Measurements from ENCODE around the gene ADH7.
"Not testable (repeated sequence)": the region's sequence is repeated elsewhere in the genome, so short reads cannot be mapped to it uniquely, and the experiment has no call there.

Gene ADH7

DNA sequence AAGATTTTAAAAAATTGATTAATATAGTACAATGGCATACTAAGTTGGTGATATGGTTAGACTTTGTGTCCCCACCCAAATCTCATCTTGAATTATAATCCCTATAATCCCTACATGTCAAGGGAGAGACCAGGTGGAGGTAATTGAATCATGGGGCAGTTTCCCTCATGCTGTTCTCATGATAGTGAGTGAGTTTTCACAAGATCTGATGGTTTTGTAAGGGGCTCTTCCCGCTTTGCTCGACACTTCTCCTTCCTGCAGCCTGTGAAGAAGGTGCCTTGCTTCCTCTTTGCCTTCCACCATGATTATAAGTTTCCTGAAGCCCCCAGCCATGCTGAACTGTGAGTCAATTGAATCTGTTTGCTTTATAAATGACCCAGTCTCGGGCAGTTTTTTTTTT, 20.2 kb downstream of the ADH7 start:
- not testable (repeated sequence) for DNase-seq

DNA sequence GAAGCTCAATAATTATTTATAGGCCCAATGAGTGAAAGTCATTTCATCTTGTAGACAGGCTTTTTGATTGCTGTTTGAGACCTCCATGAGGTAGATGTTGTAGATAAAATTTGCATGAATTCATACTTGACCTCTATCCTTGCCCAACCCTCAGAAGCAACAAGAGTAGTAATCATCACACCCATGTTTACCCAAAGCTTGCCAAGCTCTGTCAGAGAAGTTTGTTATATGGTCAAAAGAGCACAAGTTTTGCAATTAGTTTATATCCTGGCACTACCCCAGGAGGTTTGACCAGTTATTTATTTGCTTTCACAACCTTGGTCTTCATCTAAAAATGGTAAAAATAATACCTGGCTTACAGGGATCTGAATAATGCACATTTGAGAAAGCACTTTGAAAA, 20.7 kb downstream of the ADH7 start:
- no peak for DNase-seq

GRCh38 chr4:99413140-99413539, 22.0 kb downstream of the ADH7 start:
- no peak for DNase-seq

DNA sequence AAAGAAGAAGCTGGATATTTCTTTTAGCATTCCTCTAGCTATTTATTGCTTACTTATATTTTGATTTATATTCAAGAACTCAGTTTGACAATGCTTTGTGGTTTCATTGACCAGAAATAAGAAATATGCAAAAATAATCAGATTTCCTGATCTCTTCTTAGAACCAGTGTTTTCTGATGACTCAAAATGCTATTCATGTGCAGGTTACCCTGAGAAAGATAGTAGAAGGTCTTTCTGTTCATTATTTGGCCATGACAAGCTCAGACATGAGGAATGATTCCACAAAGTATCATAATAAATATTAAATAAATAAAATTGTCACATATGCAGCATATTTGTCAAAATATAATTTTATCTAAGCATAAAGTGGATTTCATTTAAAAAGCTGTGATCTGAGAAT, 24.1 kb downstream of the ADH7 start:
- no peak for DNase-seq

GRCh38 chr4:99410075-99410474, 25.1 kb downstream of the ADH7 start:
- DNase-seq, result no peak

- DNase-seq, result no peak
Observed at GRCh38 chr4:99408346-99408745, 26.8 kb downstream of the ADH7 start.

DNA sequence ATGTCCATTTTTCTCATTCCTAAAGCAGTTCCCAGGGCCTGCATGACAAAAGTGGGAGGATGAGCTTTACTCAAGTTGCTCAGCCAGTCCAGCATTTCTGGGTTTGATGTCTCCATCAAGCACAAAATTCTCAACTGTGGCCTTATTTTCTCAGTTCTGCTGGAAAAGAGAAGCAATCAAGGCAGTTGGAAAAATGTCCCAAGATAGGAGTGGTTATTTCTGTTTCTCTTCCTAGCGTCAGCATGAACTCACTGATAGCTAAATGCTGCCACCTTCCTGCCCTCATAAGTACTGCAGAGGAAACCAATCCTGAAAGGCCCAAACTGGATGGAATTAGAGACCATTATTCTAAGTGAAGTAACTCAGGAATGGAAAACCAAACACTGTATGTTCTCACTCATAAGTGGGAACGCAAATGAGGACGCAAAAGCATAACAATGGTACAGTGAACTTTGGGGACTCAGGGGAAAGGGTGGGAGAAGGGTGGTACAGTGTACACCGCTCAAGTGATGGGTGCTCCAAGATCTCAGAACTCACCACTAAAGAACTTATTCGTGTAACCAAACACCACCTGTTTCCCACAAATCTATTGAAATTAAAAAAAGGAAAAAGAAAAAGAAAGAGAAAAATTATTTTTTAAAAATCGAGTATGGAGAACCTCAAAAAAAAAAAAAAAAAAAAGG, 29.6 kb downstream of the ADH7 start:
- DNase-seq, result peak; percentile 78

- no peak for DNase-seq
Observed at GRCh38 chr4:99404595-99405287, 30.4 kb downstream of the ADH7 start.

DNA sequence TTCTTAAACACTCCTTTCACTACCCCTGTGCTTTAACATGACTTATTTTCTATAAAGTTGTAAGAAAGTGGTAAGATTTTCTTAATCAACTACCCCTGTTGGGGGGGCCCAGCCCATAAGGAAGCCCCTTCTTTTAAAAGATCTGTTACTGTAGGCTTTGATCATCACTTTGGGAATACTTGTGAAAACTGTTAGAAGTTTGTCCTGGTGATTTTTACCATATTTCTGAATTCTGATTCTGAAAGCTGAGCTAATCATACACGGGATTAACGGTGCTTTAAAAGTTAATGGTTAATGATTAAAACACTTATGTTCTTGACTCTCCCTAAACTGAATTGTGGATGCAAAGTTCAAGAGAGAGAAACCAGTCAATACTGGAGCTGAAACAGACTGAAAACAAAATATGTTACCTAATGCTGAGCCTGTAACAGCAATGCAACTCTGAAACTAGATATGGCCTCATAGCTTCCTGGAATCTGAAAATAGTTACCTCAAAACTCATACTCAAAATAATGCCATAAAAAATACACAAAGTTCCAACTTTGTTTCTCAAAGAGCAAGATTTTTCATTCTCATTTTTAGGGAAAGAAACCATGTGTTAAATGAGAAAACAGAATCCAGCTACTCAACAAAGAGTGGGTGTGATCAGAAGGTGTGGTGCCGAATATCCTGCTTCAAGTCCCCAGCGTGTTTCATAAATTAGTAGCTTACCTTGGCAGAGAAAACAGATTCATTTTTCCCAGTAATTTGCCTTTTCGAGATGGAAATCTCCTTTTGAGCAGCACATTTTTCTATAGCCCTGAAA, 31.6 kb downstream of the ADH7 start:
- no peak for DNase-seq

GRCh38 chr4:99402765-99403164, 32.4 kb downstream of the ADH7 start:
- no peak for DNase-seq

GRCh38 chr4:99400831-99401230, 34.3 kb downstream of the ADH7 start:
- no peak for DNase-seq

DNA sequence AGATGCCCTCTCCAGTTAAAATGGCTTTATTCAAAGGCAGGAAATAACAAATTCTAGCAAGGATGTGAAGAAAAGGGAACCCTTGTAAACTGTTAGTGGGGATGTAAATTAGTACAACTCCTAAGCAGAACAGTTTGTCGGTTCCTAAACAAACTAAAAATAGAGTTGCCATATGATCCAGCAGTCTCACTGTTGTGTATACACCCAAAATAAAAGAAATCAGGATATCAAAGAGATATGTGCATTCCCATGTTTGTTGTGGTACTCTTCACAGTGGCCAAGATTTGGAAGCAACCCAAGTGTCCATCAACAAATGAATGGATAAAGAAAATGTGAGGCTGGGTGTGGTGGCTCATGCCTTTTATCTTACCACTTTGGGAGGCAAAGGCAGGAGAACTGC, 36.1 kb downstream of the ADH7 start:
- DNase-seq, result no peak

DNA sequence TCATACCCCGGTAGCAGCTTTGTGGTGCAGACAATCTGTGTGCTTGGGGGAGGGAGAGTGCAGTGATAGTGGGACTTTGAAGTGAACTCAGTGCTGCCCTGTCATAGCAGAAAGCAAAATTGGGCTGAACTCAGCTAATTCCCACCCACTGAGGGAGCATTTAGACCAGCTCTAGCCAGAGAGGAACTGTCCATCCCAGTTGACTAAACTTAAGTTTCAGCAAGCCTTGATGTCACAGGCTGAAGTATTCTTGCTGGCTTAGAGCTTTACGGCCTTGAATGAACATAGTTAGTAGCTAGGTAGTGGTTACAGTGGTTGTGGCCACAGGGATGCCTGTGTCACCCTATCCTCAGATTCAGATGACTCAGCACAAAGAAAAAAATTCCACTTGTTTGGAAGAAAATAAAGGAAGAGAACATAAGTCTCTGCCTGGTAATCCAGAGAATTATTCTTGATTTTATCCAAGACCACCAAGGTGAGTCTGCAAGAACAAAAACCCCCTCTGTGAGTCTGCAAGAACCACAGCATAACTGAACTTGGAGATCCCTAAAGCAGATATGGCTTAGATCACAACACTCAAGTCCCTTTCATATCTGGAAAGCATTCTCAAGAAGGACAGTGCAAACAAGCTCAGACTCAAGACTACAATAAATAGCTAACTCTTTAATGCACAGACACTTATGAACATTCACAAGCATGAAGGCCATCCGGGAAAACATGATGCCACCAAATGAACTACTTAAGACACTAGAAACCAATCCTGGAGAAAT, 39.4 kb downstream of the ADH7 start:
- DNase-seq, result no peak

- DNase-seq, result no peak
Observed at GRCh38 chr4:99394896-99395295, 40.2 kb downstream of the ADH7 start.

DNA sequence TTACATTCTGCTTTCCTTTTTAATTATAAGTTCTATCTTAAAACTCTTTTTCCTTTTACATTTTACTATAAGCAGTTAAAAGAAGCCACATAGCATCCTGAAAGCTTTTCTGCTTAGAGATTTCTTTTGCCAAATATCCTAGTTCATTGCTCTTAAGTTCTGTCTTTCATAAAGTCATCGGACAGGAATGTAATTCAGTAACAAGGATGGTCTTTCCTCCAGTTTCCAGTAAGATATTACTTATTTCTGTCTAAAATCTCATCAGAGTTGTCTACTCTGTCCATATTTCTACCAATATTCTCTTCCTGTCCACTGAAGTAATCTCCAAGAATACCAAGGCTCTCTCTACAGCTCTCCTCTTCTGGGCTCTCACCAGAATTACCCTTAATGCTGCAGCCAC, 45.1 kb downstream of the ADH7 start:
- DNase-seq, result no peak

- no peak for DNase-seq
Observed at GRCh38 chr4:99389606-99390005, 45.5 kb downstream of the ADH7 start.

DNA sequence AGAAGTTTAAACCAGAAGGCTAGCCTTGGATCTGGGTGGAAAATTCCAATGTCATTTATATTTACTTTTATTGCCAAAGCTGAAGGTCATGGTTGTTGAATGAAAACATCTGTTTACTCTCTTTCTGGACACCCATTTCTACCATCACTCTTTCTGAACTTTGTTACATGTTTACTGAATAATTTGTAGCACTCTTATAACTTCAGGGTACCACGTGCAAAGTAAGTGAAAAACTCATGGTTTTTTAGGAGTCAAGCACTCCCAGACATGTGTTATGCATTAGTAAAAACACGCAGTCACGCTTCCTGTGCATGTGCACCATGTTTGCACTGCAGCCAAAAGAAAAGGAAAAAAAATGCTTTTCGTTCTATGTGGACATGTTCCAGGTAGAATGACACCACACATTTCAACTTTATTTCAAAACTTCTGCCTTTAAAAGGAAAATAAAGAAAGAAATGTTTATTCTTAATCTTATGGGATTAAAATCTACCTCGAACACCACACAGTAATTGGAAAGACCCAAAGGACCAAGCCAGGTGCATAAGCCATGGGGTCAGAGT, 51.2 kb downstream of the ADH7 start:
- no peak for DNase-seq

- DNase-seq, result no peak
Observed at GRCh38 chr4:99383399-99383798, 51.7 kb downstream of the ADH7 start.

DNA sequence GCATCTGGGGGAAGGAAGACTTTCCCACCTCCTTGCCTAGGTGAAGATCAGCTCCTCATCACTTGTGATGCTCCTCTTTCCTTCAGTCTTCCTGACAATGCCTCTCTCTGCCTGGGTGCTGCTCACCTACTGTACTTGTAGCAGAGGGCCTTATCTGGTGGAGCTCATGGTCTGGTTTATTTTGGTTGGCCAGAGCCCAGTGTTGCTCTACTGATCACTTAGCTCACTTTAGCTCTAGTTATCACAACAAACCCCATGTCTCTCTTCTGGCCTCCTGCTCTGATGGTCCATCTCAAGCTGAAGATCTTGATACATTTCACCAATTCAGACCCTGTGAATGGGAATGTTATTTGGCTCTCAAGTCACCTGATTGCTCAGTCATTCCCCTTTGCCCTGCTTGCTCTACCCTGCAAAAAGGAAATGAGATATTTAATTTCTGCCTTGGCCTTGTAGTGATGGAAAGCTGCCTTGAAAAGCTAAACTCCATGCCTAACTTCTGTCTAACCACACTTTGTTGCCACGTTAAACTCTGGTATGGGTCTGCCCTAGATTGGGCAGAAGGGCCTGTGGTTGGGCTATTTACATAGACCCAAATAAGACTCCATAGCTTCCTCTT, 52.3 kb downstream of the ADH7 start:
- DNase-seq, result no peak

DNA sequence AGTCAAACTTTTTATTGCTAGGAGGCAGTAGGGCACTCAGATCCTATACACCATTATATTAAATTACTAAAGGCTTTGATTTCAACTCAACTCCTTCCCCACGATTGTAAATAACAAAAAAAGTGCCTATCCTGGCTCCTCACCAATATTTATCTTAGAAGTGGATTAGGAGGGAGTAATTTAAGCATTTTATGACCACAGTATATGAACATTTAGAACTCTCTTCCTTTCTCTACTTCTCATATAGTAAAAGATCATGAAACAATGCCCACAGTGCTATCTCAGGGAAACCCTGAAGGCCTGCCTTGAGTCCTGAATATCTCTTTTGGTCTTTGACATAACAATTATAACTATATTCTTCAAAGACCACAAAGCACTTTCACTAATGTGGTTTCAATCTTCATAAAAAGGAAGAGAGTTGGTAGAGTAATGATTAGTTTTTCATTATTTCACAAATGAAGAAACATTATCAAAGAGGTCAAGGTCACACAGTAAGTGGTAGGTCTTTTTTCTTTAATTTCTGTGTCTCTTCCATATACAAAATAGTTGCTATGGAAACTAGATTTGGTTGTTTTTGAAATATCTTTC, 53.5 kb downstream of the ADH7 start:
- no peak for DNase-seq

DNA sequence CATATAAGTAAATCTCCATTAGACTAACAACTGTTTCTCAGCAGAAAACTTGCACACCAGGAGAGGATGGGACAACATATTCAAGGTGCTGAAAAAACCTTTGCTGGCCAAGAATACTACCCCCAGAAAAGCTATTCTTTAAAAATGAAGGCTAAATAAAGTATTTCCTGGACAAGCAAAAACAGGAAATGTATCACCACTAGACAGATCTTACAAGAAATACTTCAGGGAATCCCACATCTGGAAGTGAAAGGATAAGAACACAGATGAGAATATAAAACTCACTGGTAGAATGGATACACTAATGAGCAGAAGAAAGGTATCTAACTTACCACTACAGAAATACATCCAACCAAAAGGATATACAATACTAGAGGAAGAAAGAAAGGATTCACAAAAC, 55.6 kb downstream of the ADH7 start:
- no peak for DNase-seq

DNA sequence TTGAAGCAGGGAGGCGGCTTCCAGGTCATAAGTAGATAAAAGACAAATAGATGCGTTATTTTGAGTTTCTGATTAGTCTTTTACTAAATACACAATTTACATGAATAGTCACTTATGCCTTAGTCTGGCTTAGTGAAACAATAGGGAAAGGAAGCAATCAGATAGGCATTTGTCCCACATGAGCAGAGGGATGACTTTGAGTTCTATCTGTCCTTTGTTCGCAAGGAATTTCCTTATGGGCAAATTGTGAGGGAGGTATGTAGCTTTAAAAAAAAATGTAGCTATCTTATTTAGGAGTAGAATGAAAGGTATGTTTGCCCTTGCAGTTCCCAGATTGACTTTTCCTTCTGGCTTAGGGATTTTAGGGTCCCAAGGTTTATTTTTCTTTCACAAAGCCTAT, 56.3 kb downstream of the ADH7 start:
- no peak for DNase-seq
